ENCODE results near the gene MYO3B. TPM values are rescaled to one million over a fixed set of nuclear protein-coding genes. Genes with fewer than 3 reads are reported as not detected.

MYO3B gene
- total RNA-seq, 1 donor from 2014 or later, result not detected

GRCh38 chr2:170222298-170222697 lies 44.4 kb downstream of the MYO3B start:
- Histone ChIP-seq H3K4me3 (no peak overlapping the region), H3K9me3 (no peaks in the 10 kb centered on the region), H3K4me1 (peaks cover 5% of the 10 kb centered on the region), H3K27me3 (ENCODE audit: low read depth) (no peaks in the 10 kb centered on the region), H3K27ac (no peak overlapping the region), H3K36me3 (no peaks in the 10 kb centered on the region)
- no peak for TF ChIP-seq CTCF (IDR thresholded peaks at IDR 0.05)
- no peak for DNase-seq
- intact Hi-C loops (cut with DNase I), result no loop called here
- ATAC-seq, result no peak

- no peaks in the 10 kb centered on the region for H3K27me3 ChIP-seq (ENCODE audit: low read depth)
Observed at GRCh38 chr2:170222842-170223241, 44.9 kb downstream of the MYO3B start.

GRCh38 chr2:170224692-170225294 lies 46.8 kb downstream of the MYO3B start:
- no peak for ATAC-seq

More at GRCh38 chr2:170222842-170223241, 44.9 kb downstream of the MYO3B start:
- H3K9me3 ChIP-seq, result no peaks in the 10 kb centered on the region
- no peak overlapping the region for H3K4me3 ChIP-seq
- no peaks in the 10 kb centered on the region for H3K36me3 ChIP-seq
- ATAC-seq, result no peak
- no peak for DNase-seq
- TF ChIP-seq CTCF (IDR thresholded peaks at IDR 0.05), result no peak
- no peak overlapping the region for H3K27ac ChIP-seq
- intact Hi-C loops (cut with DNase I), result no loop called here
- H3K4me1 ChIP-seq, result peaks cover 5% of the 10 kb centered on the region

GRCh38 chr2:170226216-170226615 lies 48.3 kb downstream of the MYO3B start:
- DNase-seq, result no peak
- Histone ChIP-seq H3K4me3 (no peak overlapping the region), H3K4me1 (no peaks in the 10 kb centered on the region), H3K27ac (no peak overlapping the region), H3K36me3 (no peaks in the 10 kb centered on the region), H3K27me3 (ENCODE audit: low read depth) (no peaks in the 10 kb centered on the region), H3K9me3 (no peaks in the 10 kb centered on the region)
- intact Hi-C loops (cut with DNase I), result no loop called here
- ATAC-seq, result no peak
- no peak for TF ChIP-seq CTCF (IDR thresholded peaks at IDR 0.05)

More at GRCh38 chr2:170224692-170225294, 46.8 kb downstream of the MYO3B start:
- no peak for DNase-seq
- TF ChIP-seq CTCF (IDR thresholded peaks at IDR 0.05), result no peak
- Histone ChIP-seq H3K27ac (no peak overlapping the region), H3K36me3 (no peaks in the 10 kb centered on the region), H3K9me3 (no peaks in the 10 kb centered on the region), H3K4me3 (no peak overlapping the region), H3K27me3 (ENCODE audit: low read depth) (no peaks in the 10 kb centered on the region), H3K4me1 (no peaks in the 10 kb centered on the region)
- intact Hi-C loops (cut with DNase I), result no loop called here

- Histone ChIP-seq H3K36me3 (no peaks in the 10 kb centered on the region), H3K4me1 (no peaks in the 10 kb centered on the region), H3K4me3 (no peak overlapping the region), H3K9me3 (no peaks in the 10 kb centered on the region), H3K27me3 (ENCODE audit: low read depth) (no peaks in the 10 kb centered on the region), H3K27ac (no peak overlapping the region)
- no peak for TF ChIP-seq CTCF (IDR thresholded peaks at IDR 0.05)
- no peak for ATAC-seq
- intact Hi-C loops (cut with DNase I), result no loop called here
- no peak for DNase-seq
Observed at GRCh38 chr2:170227507-170227947, 49.6 kb downstream of the MYO3B start.

Measured in lower lobe of right lung (tissue), 2 donors.